HG03045 (cell line): ENCODE results near the gene HLCS.

ENCODE experiments used
- ATAC-seq: cut with Tn5 transposase; IDR thresholded peaks from one replicate; pipeline ENCODE4 v1.9.1; 2021; ENCODE audit warnings: mild to moderate bottlenecking, moderate library complexity; ENCODE audit not compliant: unreplicated experiment

The HLCS gene

DNA sequence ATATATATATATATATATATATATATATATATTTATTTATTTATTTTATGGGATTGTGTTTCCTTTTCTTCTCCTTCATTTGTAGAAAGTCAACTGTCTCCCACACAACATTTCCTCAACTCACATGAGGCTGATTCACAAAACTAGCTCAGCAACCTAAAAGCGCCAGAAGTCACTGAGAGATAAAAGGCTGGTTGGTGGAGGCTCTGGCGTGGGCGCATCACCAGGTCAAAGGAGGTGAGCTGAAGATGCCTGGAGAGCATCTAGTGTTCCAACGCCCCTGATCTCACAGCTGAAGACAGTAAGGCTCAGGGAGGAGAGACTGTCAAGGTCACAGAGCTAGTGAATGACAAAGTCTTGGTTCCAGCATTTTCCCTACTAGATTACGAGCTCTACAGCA lies 78.0 kb downstream of the HLCS start:
- no peak for ATAC-seq

GRCh38 chr21:36887963-36888362 lies 78.5 kb downstream of the HLCS start:
- ATAC-seq, result no peak

GRCh38 chr21:36883532-36884486 lies 82.7 kb downstream of the HLCS start:
- no peak for ATAC-seq

- no peak for ATAC-seq
Observed at GRCh38 chr21:36882776-36883175, 83.7 kb downstream of the HLCS start.

- ATAC-seq, result no peak
Observed at GRCh38 chr21:36881228-36881627, 85.2 kb downstream of the HLCS start.

DNA sequence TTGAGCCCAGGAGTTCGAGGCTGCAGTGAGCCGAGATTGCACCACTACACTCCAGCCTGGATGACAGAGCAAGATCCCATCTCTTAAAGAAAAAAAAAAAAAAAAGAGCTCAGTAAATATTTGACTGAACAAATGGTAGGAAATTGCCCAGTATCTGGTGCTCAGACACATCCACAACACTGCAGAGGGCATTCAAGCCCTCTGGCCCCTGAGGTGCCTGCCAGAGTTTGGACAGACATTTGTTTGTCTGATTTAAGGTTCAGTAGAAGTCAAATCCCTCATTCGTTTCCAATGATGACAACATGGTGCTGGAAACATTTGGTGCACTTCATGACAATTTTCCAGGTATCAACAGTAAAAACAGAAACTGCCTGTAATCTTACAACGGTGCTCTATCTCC lies 86.6 kb downstream of the HLCS start:
- no peak for ATAC-seq

- no peak for ATAC-seq
Observed at GRCh38 chr21:36877741-36878140, 88.7 kb downstream of the HLCS start.

DNA sequence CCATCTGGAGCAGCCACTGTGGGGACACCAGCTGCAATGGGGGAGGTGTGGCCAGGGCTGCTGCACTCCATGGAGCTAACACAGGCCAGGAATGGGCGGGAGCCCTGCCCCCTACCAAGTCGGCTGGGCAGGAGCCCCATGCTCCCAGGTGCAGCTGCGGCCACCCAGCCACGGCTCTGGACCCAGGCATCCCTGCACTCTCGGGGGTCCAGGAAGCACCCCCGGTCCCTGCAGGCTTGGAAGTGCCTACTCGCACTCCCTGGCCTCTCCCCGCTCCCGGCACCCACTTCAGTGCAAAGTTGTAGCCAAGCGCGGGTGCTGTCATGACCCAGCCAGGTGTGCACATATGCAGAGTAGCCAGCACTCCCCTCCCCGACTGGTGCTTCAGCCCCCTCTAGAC lies 91.8 kb downstream of the HLCS start:
- no peak for ATAC-seq

GRCh38 chr21:36873513-36873912 lies 93.0 kb downstream of the HLCS start:
- ATAC-seq, result no peak

GRCh38 chr21:36867291-36867905 lies 99.1 kb downstream of the HLCS start:
- ATAC-seq, result no peak

GRCh38 chr21:36866419-36866818 lies 100.0 kb downstream of the HLCS start:
- ATAC-seq, result no peak

DNA sequence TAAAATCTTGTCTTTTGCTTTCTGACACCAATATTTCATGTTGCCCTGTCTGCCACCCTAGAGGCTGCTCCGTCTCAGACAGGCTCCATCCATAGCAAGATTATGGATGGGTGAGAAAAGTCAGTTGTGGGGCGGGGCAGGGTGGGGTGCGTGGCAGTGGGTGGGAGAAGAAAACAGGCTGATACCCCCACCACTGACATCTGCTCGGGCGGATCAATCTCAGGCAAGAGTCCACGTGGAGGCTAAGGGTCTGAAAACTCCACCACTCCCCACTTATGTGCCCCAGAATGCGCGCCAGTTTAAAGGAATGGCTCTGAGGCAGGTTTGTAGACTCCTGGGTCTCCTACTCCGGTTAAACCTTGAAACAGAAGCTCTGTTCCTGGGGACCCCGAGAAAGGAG lies 101.5 kb downstream of the HLCS start:
- ATAC-seq, result no peak

GRCh38 chr21:36863260-36863659 lies 103.2 kb downstream of the HLCS start:
- no peak for ATAC-seq

- ATAC-seq, result no peak
Observed at GRCh38 chr21:36861595-36862323, 104.7 kb downstream of the HLCS start.

GRCh38 chr21:36860736-36861594 lies 105.5 kb downstream of the HLCS start:
- ATAC-seq, result no peak

DNA sequence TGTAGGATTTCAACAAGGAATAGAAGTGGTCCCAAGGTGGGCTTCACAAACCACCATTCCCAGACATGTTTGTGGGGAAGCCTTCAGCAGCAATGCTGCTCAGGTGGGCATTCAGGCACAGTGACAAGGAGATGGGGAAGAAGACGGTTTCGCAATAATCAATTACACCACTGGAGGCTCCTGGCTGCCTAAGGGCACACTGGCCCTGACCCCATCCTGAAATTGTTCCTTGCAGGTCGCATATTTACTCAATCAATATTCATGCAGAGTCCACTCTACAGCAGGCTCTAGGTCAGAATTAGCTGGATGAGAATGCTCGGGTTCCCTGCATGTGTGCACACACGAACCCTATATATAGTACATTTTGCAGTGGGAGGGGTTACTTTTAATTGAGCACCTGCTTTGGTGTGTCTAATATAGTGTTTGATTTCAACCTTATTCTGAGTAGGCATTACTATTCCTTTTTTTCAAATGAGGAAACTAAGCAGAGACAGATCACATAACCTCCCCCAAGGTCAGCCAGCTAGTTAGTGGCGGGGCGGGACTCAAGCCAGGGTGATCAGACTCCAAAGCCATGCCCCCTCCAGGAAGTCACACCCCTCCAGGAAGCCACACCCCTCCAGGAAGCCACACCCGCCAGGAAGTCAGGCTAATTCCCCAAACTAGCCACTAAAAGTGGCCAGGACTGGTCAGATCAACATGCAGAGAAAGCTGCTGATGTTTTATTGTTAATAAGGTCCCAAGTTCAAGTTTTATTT lies 106.5 kb downstream of the HLCS start:
- ATAC-seq, result no peak

- no peak for ATAC-seq
Observed at GRCh38 chr21:36858320-36858957, 108.0 kb downstream of the HLCS start.

GRCh38 chr21:36856643-36857042 lies 109.8 kb downstream of the HLCS start:
- no peak for ATAC-seq

DNA sequence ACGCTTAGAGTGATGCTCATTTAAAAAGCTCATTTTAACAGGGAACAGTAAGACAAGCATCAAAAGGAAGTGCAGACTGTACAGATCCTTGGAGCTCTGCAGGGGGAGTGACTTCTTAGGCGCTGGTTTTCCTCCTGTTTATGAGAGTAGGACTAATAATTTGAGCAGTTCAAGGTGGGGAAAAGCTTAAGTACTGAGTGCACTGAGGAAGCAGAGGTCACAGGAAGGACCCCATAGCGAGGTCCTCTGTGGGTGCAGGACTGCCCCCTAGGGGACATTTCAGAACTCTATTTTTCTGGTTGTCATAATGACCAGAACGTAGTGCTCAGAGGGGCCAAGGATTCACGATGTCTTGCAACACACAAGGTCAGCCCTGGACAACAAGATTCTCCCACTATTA lies 112.1 kb downstream of the HLCS start:
- ATAC-seq, result no peak

- ATAC-seq, result no peak
Observed at GRCh38 chr21:36852864-36853263, 113.6 kb downstream of the HLCS start.
